ENCODE results near the gene ABCA1.
"Not testable (repeated sequence)": the region's sequence is repeated elsewhere in the genome, so short reads cannot be mapped to it uniquely, and the experiment has no call there.

ABCA1 gene

DNA sequence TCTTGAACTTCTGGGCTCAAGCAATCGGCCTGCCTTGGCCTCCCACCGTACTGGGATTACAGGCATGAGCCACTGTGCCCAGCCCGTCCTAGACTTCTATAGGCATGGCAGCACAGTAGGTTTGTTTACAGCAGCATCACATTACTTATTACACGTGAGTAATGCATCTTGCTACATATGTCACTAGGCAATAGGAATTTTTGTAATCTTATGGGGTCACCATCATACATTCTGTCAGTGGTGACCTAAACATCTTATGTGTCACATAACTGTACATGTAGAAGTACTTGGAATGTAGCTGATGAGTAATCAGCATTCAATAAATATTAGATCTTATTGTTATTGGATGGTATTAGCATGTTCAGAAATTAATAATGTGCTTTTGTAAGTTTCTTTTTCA, 22.9 kb upstream of the ABCA1 start:
- DNase-seq (ENCODE audit: low read depth in 2 of 2), result no peak

DNA sequence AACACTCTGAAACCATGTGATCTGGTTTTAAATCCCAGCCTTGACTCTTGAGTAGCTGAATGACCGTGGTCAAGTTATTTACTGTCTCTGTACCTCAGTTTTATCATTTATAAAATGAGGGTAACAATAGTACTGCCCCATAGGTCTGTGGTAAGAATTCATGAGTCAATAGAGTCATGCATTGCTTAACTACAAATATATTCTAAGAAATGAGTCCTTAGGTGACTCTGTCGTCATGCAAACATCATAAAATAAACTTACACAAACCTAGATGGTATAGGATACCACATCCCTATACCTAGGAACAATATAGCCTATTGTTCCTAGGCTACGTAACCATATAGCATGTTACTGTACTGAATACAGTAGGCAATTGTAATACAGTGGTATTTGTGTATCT, 20.3 kb upstream of the ABCA1 start:
- DNase-seq (ENCODE audit: low read depth in 2 of 2), result no peak

DNA sequence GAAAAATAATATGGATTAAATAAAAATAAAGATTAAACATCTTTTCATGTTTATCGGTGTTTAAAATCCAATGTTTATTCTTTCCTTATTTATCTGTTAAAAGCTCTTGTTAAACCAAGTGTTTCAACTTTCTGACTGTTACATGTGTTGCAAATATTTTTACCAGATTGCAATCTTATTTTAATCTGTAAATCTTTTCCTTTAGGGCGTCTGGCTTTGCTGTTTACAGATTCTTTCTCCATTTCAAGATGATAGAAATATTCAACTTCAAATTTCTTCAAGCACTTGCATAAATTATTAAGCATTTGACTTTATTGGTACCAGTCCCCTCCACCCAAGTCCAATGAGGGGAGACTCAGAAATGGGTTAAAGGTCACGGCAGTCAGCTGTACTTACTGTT, 16.9 kb upstream of the ABCA1 start:
- no peak for DNase-seq (ENCODE audit: low read depth in 2 of 2)

DNA sequence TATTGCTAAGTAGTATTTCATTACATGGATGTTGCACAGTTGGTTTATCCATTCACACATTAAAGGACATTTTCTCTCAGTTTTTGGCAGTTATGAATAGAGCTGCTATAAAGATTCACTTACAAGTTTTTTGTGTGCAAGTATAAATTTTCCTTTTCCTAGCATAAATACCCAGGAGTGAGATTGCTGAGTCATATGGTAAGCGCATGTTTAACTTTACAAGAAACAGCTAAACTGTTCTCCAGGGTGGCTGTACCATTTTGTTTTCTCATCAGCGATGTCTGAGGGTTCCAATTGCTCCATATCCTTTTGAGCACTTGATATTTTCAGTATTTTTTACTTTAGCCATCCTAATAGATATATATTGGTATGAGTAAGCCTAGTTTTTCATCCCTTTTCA, 16.4 kb upstream of the ABCA1 start:
- no peak for DNase-seq (ENCODE audit: low read depth in 2 of 2)

DNA sequence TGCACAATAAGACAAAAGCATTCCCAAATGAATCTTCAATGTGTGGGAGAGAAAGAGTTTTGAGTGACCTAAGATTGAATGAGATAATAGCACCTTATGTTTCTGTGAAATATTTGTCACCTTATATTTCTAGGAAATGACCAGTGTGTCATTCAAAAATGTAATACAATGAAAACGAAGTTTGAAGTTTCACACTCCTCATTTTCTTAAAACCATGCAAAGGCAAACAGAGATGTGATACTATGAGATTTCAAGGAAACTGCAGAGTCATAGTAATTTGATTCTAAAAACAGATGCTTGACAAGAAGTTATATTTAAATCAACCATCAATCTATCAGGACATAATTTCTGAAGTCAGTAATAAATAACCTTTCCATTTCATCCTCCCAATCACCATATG, 13.6 kb upstream of the ABCA1 start:
- DNase-seq (ENCODE audit: low read depth in 2 of 2), result no peak

DNA sequence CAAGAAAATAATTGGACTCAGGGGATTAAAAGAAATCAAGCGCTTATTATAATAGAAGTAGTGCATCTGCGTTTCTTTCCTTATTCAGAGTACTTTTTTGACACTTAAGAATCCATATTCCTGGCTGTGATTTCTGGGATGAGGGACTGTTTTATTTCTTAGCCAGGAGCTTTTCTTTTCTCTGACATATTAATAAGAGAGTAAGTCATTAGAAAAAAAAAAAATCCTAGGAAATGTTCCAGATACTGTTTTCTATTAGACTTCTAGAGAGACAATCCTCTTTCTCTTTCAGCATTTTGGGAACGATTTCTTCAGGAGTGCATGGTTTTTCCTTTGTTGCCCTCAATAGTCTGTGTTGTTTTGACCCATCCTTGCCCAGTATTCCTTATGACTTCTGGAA, 8.3 kb upstream of the ABCA1 start:
- DNase-seq (ENCODE audit: low read depth in 2 of 2), result no peak

DNA sequence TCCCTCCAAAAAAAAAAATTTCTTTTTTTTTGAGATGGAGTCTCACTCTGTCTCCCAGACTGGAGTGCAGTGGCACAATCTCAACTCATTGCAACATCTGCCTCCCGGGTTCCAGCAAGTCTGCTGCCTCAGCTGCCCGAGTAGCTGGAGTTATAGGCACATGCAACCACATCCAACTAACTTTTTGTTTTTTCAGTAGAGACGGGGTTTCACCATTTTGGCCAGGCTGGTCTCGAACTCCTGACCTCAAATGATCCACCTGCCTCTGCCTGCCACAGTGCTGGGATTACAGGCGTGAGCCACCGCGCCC, 7.5 kb upstream of the ABCA1 start:
- DNase-seq (ENCODE audit: low read depth in 2 of 2), result not testable (repeated sequence)

DNA sequence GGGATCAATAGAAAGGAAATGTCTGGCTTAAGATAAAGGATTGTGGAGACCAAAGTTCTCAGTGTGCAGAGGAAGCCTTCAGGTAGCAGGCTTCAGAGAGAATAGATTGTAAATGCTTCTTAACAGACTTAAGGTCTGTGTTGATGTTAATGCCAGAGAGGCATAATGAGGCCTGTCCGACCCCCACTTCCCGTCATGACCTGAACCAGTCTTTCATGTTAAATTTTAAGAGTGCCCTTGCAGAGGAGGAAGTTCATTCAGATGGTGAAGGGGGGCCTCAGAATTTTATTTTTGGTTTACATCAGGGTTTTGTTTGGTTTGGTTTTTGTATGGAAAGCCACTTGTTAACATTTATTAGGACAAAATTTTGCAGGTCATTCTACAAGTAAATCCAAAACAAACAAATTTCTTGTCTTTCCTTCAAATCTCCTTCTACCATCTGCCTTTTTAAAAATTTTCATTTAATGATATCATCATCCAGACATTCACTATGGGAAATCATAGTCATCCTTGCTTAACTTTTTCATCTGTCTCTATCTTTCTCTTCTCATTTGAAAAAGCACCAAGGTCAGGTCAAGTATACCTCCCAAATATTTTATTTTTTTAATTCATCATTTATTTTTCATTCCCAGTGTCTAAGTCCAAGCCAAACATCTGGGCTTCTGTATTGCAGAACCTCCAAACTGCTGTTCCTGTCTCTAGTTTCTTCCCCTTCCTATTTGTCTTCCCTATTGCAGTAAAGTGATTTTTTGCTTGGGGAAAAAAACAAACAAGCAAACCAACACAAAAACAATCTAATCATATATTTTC, 6.9 kb upstream of the ABCA1 start:
- DNase-seq (ENCODE audit: low read depth in 2 of 2), result no peak

DNA sequence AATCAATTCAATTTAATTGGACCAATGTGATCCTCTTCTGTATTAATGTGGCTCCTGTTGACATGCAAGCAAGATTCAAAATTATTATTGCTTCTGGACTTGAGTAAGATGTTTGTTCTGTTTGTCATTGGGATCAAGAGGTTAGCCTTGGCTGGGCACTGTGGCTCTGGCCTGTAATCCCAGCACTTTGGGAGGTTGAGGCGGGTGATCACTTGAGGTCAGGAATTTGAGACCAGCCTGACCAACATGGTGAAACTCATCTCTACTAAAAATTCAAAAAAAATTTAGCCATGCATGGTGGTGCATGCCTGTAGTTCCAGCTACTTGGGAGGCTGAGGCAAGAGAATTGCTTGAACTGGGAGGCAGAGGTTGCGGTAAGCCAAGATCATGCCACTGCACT, 5.1 kb upstream of the ABCA1 start:
- DNase-seq (ENCODE audit: low read depth in 2 of 2), result not testable (repeated sequence)

DNA sequence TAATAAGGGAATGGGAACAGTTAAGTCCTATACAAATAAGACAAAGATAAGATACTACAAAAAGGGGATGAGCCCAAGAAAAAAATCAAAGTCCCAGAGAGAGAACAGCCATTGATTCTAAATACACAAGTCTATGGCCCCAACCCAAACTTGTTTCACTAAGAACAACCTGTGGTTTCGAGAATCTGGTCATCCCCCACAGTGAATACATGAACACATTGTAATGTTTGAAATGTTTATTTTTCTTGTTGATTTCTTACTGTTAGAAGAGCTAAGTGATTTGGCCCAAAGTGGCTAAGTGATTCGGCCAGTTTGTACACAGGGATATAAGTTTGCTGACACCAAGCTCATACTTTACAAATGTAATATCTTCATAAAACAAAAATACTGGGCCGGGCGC, 3.3 kb upstream of the ABCA1 start:
- no peak for DNase-seq (ENCODE audit: low read depth in 2 of 2)

DNA sequence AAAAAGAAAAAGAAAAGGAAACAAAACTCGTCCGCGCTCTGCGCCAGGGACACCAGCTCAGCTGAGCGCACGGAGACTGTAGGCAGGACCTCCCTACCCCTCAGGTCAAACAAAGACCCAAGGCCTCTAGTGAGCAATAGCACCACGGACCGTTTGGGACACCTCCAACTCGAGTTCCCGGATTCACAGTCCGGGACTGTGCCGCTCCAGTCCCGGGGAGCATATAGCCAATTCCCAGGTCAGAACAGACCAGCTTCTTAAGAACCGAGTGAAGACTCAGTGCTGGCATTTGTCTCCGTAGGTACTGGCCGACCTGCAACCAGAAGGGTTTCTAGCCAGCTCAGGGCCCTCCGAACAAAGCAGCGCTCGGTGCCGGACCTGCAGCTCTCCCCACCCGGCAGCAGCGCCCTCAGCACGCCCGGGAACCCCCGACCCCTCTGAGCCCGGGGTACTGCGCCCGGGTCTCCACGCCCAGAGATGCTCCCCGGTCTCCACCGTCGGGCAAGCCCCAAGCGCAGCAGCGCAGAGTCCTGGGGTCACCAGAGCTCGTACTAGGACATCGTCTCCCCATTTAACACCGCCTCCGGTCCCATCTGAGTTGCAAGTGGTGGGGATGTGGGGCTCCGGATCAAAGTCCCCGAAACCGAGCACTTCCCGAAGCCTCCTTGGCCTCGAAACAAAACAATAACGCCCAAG, 591 bp downstream of the ABCA1 start:
- DNase-seq (ENCODE audit: low read depth in 2 of 2), result peak in 1 of 2 donors; percentile 1

DNA sequence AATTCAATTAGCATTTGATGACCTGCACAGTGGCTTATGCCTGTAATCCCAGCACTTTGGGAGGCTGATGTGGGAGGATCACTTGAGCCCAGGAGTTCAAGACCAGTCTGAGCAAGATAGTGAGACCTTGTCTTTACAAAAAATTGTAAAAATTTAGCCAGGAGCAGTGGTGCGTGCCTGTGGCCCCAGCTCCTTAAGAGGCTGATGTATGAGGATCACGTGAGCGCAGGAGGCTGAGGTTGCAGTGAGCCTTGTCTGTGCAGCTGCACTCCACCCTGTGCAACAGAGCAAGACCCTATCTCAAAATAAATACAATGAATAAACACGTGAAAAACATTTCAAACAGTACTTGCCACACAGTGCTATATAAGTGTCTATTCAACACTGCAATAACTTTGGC, 4.2 kb downstream of the ABCA1 start:
- no peak for DNase-seq (ENCODE audit: low read depth in 2 of 2)

DNA sequence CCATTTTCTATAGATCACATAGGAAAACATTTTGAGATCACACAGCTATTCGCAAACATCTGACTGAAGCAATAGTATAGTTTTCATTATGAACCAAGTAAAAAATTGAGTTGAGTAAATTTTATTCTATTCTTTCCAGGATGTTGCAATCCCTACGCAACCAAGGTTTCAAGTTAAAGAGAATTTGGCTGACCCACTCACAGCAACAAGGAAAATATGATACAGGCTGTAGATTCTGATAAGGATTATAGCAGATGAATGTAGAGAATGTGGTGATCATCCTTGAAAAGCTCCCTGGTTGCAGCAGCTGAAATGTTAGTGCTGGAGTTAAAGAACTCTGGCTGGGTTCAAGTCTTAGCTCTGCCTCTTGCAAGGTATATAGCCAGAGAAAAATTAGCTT, 4.7 kb downstream of the ABCA1 start:
- no peak for DNase-seq (ENCODE audit: low read depth in 2 of 2)

DNA sequence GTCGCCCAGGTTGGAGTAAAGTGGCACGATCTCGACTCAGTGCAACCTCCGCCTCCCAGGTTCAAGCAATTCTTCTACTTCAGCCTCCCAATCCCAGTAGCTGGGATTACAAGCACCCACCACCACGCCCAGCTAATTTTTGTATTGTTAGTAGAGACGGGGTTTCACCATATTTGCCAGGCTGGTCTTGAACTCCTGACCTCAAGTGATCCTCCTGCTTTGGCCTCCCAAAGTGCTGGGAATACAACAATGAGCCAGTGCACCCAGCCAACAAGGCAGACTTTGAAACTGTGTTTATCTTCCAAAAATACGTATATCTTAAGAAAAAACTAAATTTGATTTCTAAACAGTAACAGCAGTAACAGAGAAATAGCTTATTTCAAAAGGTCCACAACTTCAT, 5.2 kb downstream of the ABCA1 start:
- DNase-seq (ENCODE audit: low read depth in 2 of 2), result not testable (repeated sequence)

DNA sequence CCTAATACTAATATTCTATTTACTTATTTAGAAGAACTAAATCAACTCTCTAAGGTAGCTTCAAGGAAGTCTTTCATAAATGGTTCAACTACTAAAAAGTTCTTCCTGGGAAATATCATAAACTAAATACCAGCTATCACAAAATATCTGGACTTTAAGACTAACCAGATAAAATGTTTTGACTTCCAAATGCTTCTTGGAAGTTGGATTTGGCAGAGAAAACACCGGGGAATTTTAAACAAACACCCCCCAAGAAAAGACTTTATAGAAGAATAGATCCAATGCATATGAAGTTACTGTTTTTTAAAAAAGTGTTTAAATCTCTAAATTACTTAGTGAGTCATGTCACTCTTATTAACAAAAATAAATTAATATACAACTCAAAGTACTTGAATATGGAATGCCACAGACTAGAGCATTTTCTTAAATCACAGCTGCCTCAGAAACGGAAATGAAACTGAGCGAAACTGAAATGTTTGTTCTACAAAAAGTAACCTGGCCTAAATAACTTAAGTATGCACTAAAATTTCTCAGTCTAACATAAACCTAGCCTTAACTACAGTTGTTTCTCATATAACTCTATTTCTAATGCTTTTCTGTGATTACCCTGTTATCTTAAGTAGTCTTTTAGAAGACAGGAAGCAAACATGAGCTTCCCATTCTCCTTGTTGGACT, 6.8 kb downstream of the ABCA1 start:
- DNase-seq (ENCODE audit: low read depth in 2 of 2), result no peak

DNA sequence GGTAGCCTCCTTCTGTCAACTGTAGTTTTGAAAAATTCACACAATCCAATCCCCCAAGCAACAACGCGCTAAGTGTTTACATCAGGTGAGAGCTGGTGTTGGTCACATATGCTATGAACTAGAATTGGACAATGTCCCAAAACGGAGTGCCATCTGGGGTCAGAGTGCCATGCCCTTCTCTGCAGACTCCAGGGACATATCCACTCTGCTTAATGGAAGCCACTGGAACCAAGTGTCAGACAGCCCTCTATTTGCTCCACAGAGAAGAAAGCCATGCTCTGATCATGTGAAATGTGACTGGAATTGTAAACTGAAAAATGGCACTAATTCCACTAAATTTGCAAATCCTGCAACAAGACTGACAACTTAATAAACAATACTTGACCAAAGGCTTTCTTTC, 12.2 kb downstream of the ABCA1 start:
- DNase-seq (ENCODE audit: low read depth in 2 of 2), result no peak

DNA sequence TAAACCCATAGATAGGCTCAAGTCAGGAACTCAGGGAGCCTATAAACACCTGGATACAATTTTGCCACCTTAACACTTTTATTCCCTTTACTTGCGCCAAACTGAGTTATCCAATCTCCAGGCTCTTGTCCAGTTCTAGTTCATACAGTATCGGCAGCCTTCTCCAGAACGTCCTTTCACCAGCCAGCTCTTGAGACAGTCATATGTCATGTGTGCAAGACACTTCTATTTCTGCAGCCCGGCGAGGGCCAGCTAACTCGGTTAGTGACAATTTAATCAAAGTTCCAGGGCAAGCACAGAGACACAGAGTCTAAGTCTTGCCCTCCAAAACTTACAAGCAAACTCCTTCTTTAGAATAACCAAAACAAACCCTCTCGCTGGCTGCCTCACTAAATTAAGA, 12.9 kb downstream of the ABCA1 start:
- no peak for DNase-seq (ENCODE audit: low read depth in 2 of 2)

DNA sequence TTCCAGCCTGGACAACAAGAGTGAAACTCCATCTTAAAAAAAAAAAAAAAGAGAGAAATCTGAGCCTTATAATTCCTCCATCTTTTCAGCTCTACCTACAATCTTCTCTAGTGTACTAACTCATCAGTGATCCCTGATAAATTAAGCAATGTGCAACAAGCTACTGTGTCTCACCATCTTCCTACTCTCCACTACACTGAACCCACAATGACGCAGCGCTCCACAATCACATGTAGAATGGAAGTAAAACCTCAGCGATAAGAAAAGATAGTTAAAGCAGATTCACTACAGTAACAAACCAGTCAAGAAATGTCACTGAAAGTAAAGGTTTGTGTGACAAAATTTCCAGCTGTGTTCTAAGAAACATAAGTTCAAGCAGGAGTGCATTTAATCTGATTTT, 13.5 kb downstream of the ABCA1 start:
- DNase-seq (ENCODE audit: low read depth in 2 of 2), result no peak

DNA sequence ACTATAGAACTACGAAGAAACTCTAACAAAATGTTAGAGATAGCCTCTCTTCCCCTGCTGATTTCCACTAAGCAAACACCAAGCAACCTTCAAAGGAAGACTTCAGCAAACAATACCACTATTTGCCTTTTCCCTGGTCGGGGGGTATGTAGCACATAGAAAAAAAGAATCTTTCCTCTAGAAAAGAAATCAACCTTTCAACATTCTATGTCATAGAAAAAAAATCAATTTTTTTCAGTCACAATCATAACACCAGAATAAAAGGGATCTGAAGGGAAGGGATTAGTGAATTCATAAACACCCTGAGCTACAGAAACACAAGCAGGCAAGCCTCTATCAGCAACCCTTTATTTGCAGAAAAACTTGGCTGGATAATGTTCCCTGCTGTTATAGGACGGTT, 15.3 kb downstream of the ABCA1 start:
- DNase-seq (ENCODE audit: low read depth in 2 of 2), result no peak

DNA sequence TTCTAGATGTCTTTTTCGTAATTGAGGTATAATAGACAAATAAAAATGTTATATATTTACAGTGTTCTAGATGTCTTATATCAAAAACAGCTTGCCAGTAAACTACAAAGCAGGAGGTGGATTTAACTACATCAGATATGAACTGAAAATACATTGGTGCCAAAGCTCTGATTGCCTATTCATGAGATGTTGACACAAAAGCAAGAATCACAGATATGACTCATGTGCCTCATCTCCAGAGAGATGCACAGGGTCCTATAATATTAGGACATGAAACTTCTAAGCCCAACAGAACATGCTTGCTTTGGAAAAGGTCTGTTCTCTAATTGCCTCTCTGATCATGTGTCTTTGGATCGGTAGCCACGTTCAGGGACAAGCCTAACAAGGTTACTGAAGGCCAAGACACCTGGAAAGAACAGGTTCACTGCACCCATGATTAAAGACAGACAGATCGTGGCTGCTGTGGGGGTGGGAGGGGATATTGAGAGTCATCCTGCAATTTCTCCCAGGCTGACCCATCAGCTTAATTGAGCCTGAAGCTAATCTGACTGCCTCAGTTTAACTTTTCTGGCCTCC, 16.8 kb downstream of the ABCA1 start:
- no peak for DNase-seq (ENCODE audit: low read depth in 2 of 2)

DNA sequence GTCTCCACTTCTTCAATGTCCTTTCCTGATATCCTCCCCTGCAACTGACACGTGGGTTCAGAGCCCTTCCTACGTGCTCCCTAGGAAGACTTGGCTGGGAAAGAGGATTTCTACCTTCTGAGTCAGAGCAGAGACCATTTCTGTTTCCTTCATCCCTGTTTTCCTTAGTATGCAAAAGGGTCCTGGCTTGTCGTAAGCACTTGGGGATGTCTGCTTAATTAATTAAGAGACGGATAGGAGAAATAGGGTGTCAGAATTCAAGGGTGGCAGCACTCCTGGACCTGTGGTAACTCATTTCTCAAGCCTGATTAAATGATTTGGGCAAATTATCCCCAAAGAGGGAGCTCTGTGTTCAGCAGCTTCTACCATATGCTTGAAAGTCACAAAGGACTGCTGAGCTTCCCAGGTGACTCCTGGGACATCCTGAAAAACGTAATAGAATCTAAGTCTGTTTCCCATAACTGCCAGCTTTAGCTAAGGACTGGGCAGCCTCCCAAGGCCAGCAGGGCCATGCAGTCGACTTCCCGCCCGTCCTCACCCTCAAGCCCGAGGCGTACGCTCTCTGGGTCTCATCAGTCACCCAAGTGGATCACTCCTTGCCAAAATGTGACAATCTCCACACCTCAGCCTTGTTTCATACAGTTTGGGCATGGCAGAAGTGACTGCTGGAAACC, 20.5 kb downstream of the ABCA1 start:
- no peak for DNase-seq (ENCODE audit: low read depth in 2 of 2)

All from stimulated activated CD8-positive, alpha-beta memory T cell treated with anti-CD3 and anti-CD28 coated beads, Interleukin-15, amount 100 ng/mL, for 48 hours (primary cell).